A549 (cell line): ENCODE data around the gene HELZ2.

Source experiments
- ESRRA ChIP-seq: fragments of 150-350 bp; IDR thresholded peaks from 2 replicates; pipeline ENCODE4 v1.6.1; 2014; ENCODE audit warnings: mild to moderate bottlenecking, low read length, borderline replicate concordance
- MAFK ChIP-seq: fragments of 450-650 bp; IDR thresholded peaks from 2 replicates; pipeline ENCODE4 v1.6.1; 2014; ENCODE audit not compliant: partially characterized antibody
- RFX5 ChIP-seq: fragments of 450-650 bp; IDR thresholded peaks from 2 replicates; pipeline ENCODE4 v1.7.1; 2014; ENCODE audit warnings: antibody characterized with exemption, mild to moderate bottlenecking, moderate library complexity
- TF ChIP-seq, protein P1 (sequence below): fragments of >200 bp; sonication (Bioruptor Twin); formaldehyde crosslinking; IDR thresholded peaks from 3 replicates; pipeline ENCODE4 v1.5.1; 2016
- TF ChIP-seq, protein P2 (sequence below): fragments of 150-350 bp; IDR thresholded peaks from 2 replicates; pipeline ENCODE4 v1.6.1; 2014; ENCODE audit warnings: low read depth, mild to moderate bottlenecking, low read length

DNA sequence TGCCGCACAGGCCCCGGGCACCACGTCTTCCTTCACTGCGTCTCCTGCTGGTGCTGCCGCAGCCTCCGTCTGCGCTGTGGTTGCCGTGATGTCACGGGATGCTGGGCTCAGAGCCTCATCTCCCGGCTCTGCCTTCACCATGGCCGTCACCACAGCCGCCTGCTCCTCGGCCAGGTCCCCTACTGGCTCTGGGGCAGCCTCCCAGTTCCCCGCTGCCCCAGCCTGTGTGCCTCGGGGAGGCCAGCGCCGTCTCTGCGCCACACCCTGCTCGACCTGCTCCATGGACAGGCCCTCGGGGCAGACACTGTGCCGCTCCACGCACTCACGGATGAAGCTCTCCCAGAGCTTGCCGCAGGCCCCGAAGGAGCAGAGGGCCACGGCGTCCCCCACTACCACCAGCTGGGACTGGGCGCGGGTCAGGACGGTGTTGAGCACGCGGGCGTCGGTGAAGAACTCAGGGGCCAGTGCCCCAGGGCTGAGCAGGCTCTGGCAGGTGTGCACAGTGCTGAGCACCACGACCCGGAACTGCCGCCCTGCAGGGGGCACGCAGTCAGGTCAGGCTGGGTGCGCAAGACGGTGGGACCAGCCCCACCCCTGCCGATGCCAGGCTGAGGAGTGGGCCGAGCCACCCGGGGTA, 8.2 kb downstream of the HELZ2 start:
- TF ChIP-seq, protein P1, sequence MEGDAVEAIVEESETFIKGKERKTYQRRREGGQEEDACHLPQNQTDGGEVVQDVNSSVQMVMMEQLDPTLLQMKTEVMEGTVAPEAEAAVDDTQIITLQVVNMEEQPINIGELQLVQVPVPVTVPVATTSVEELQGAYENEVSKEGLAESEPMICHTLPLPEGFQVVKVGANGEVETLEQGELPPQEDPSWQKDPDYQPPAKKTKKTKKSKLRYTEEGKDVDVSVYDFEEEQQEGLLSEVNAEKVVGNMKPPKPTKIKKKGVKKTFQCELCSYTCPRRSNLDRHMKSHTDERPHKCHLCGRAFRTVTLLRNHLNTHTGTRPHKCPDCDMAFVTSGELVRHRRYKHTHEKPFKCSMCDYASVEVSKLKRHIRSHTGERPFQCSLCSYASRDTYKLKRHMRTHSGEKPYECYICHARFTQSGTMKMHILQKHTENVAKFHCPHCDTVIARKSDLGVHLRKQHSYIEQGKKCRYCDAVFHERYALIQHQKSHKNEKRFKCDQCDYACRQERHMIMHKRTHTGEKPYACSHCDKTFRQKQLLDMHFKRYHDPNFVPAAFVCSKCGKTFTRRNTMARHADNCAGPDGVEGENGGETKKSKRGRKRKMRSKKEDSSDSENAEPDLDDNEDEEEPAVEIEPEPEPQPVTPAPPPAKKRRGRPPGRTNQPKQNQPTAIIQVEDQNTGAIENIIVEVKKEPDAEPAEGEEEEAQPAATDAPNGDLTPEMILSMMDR: no peak
- no peak for TF ChIP-seq RFX5
- no peak for TF ChIP-seq MAFK
- TF ChIP-seq, protein P2, sequence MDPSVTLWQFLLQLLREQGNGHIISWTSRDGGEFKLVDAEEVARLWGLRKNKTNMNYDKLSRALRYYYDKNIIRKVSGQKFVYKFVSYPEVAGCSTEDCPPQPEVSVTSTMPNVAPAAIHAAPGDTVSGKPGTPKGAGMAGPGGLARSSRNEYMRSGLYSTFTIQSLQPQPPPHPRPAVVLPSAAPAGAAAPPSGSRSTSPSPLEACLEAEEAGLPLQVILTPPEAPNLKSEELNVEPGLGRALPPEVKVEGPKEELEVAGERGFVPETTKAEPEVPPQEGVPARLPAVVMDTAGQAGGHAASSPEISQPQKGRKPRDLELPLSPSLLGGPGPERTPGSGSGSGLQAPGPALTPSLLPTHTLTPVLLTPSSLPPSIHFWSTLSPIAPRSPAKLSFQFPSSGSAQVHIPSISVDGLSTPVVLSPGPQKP: no peak
- no peak for TF ChIP-seq ESRRA
